Measurements from ENCODE around the gene HSP90B1.

Gene HSP90B1

GRCh38 chr12:103978384-103978982 lies 48.3 kb downstream of the HSP90B1 start:
- DNase-seq, result no peak

GRCh38 chr12:103986829-103987228 lies 56.6 kb downstream of the HSP90B1 start:
- DNase-seq, result peak; percentile 43

- DNase-seq, result no peak
These were observed 64.0 kb downstream of the HSP90B1 start for GRCh38 chr12:103994235-103994634.

- DNase-seq, result no peak
These were observed 66.4 kb downstream of the HSP90B1 start for GRCh38 chr12:103996595-103996994.

- no peak for DNase-seq
These were observed 67.2 kb downstream of the HSP90B1 start for GRCh38 chr12:103997286-103997900.
